Immature natural killer cell (primary cell): ENCODE data around the gene KCNC1. TPM values are rescaled to one million over a fixed set of nuclear protein-coding genes. Genes with fewer than 3 reads are reported as not detected.

Experiments used
- DNase-seq, 3 donors: peaks; one replicate each; pipeline ENCODE4 v3.0.0; 2022; ENCODE audit warnings: mixed read lengths in 1 of 3
- H3K27ac Mint-ChIP-seq, 6 donors: one replicate each; pipeline ENCODE4 v1.8.0; 2020; ENCODE audit warnings: mixed read lengths in 6 of 6, mild to moderate bottlenecking in 5 of 6, inconsistent platforms in 4 of 6, moderate library complexity in 3 of 6
- H3K27me3 Mint-ChIP-seq, 3 donors: one replicate each; pipeline ENCODE4 v1.8.0; 2020 to 2021; ENCODE audit warnings: low read depth in 3 of 3, mild to moderate bottlenecking in 3 of 3, mixed read lengths in 3 of 3, moderate library complexity in 3 of 3, inconsistent platforms in 1 of 3
- H3K36me3 Mint-ChIP-seq, 3 donors: one replicate each; pipeline ENCODE4 v1.8.0; 2020; ENCODE audit warnings: mixed read lengths in 3 of 3, inconsistent platforms in 2 of 3, mild to moderate bottlenecking in 2 of 3
- H3K4me1 Mint-ChIP-seq, 2 donors: one replicate each; pipeline ENCODE4 v1.8.0; 2020; ENCODE audit warnings: inconsistent platforms in 2 of 2, mild to moderate bottlenecking in 2 of 2, mixed read lengths in 2 of 2, moderate library complexity in 1 of 2
- H3K4me3 Mint-ChIP-seq, 5 donors: one replicate each; pipeline ENCODE4 v1.8.0; 2020; ENCODE audit warnings: mild to moderate bottlenecking in 5 of 5, mixed read lengths in 5 of 5, inconsistent platforms in 3 of 5, moderate library complexity in 3 of 5
- H3K9me3 Mint-ChIP-seq, 6 donors: one replicate each; pipeline ENCODE4 v1.8.0; 2020; ENCODE audit warnings: mild to moderate bottlenecking in 6 of 6, mixed read lengths in 6 of 6, inconsistent platforms in 4 of 6, moderate library complexity in 3 of 6
- polyA plus RNA-seq, 3 donors: library from polyadenylated mRNA; unstranded; fragments of 300-500 nt; fragmentation: Illumina TruSeq; gene quantifications; one replicate each; pipeline ENCODE4 v1.2.3, GENCODE V29; 2021

The KCNC1 gene
- polyA plus RNA-seq, 3 donors from 2014 or later = 0.11 TPM; not detected in 2

GRCh38 chr11:17781626-17782025 is 47.0 kb downstream of the KCNC1 start:
- no peak for DNase-seq
- Mint-ChIP-seq H3K27ac (no peak overlapping the region), H3K27me3 (peaks cover 0 to 9% (median 2%) of the 10 kb centered on the region in 3 donors), H3K36me3 (peaks cover 0 to 10% (median 8%) of the 10 kb centered on the region in 3 donors), H3K9me3 (no peaks in the 10 kb centered on the region), H3K4me3 (no peak overlapping the region), H3K4me1 (no peaks in the 10 kb centered on the region)

GRCh38 chr11:17782145-17782544 is 47.6 kb downstream of the KCNC1 start:
- H3K4me1 Mint-ChIP-seq = no peaks in the 10 kb centered on the region
- H3K4me3 Mint-ChIP-seq = no peak overlapping the region
- no peaks in the 10 kb centered on the region for H3K9me3 Mint-ChIP-seq
- no peak overlapping the region for H3K27ac Mint-ChIP-seq
- no peak for DNase-seq
- peaks cover 0 to 10% (median 8%) of the 10 kb centered on the region in 3 donors for H3K36me3 Mint-ChIP-seq
- peaks cover 0 to 9% (median 2%) of the 10 kb centered on the region in 3 donors for H3K27me3 Mint-ChIP-seq

- DNase-seq = no peak
- Mint-ChIP-seq H3K27ac (no peak overlapping the region), H3K4me3 (no peak overlapping the region), H3K36me3 (peaks cover 0 to 12% (median 10%) of the 10 kb centered on the region in 3 donors), H3K27me3 (peaks cover 0 to 9% (median 3%) of the 10 kb centered on the region in 3 donors), H3K9me3 (no peaks in the 10 kb centered on the region), H3K4me1 (no peaks in the 10 kb centered on the region)
These were observed 48.2 kb downstream of the KCNC1 start for GRCh38 chr11:17782603-17783337.

GRCh38 chr11:17783878-17784277 is 49.3 kb downstream of the KCNC1 start:
- H3K36me3 Mint-ChIP-seq = peaks cover 5 to 17% (median 15%) of the 10 kb centered on the region in 3 donors
- peaks cover 0 to 9% (median 3%) of the 10 kb centered on the region in 3 donors for H3K27me3 Mint-ChIP-seq
- H3K4me3 Mint-ChIP-seq = no peak overlapping the region
- no peaks in the 10 kb centered on the region for H3K4me1 Mint-ChIP-seq
- H3K27ac Mint-ChIP-seq = no peak overlapping the region
- no peaks in the 10 kb centered on the region for H3K9me3 Mint-ChIP-seq
- no peak for DNase-seq

GRCh38 chr11:17786824-17787525 is 52.4 kb downstream of the KCNC1 start:
- Mint-ChIP-seq H3K9me3 (no peaks in the 10 kb centered on the region), H3K4me3 (no peak overlapping the region), H3K4me1 (no peaks in the 10 kb centered on the region), H3K36me3 (peaks cover 9 to 21% (median 17%) of the 10 kb centered on the region in 3 donors), H3K27ac (no peak overlapping the region), H3K27me3 (peaks cover 0 to 9% (median 2%) of the 10 kb centered on the region in 3 donors)
- DNase-seq = no peak

- no peak for DNase-seq
- no peaks in the 10 kb centered on the region for H3K4me1 Mint-ChIP-seq
- no peak overlapping the region for H3K4me3 Mint-ChIP-seq
- no peaks in the 10 kb centered on the region for H3K9me3 Mint-ChIP-seq
- peaks cover 0 to 7% (median 2%) of the 10 kb centered on the region in 3 donors for H3K27me3 Mint-ChIP-seq
- H3K27ac Mint-ChIP-seq = no peak overlapping the region
- peaks cover 9 to 21% (median 17%) of the 10 kb centered on the region in 3 donors for H3K36me3 Mint-ChIP-seq
These were observed 53.5 kb downstream of the KCNC1 start for GRCh38 chr11:17788084-17788483.

GRCh38 chr11:17790453-17790852 is 55.9 kb downstream of the KCNC1 start:
- no peak for DNase-seq
- peaks cover 9 to 18% (median 12%) of the 10 kb centered on the region in 3 donors for H3K36me3 Mint-ChIP-seq
- H3K9me3 Mint-ChIP-seq = no peaks in the 10 kb centered on the region
- H3K27ac Mint-ChIP-seq = no peak overlapping the region
- peaks cover 0 to 3% (median 2%) of the 10 kb centered on the region in 3 donors for H3K27me3 Mint-ChIP-seq
- H3K4me3 Mint-ChIP-seq = no peak overlapping the region
- no peaks in the 10 kb centered on the region for H3K4me1 Mint-ChIP-seq

- H3K4me3 Mint-ChIP-seq = no peak overlapping the region
- H3K4me1 Mint-ChIP-seq = no peaks in the 10 kb centered on the region
- H3K27me3 Mint-ChIP-seq = peaks cover 0 to 2% (median 0%) of the 10 kb centered on the region in 3 donors
- H3K36me3 Mint-ChIP-seq = peaks cover 8 to 13% (median 9%) of the 10 kb centered on the region in 3 donors
- no peaks in the 10 kb centered on the region for H3K9me3 Mint-ChIP-seq
- H3K27ac Mint-ChIP-seq = no peak overlapping the region
- no peak for DNase-seq
These were observed 56.6 kb downstream of the KCNC1 start for GRCh38 chr11:17791144-17791543.

- no peak overlapping the region for H3K27ac Mint-ChIP-seq
- no peak overlapping the region for H3K4me3 Mint-ChIP-seq
- H3K27me3 Mint-ChIP-seq = peaks cover 0 to 2% (median 0%) of the 10 kb centered on the region in 3 donors
- no peaks in the 10 kb centered on the region for H3K4me1 Mint-ChIP-seq
- no peak for DNase-seq
- H3K36me3 Mint-ChIP-seq = peaks cover 8 to 13% (median 9%) of the 10 kb centered on the region in 3 donors
- no peaks in the 10 kb centered on the region for H3K9me3 Mint-ChIP-seq
These were observed 57.6 kb downstream of the KCNC1 start for GRCh38 chr11:17792161-17792560.

- H3K27me3 Mint-ChIP-seq = no peaks in the 10 kb centered on the region
- H3K4me3 Mint-ChIP-seq = no peak overlapping the region
- H3K9me3 Mint-ChIP-seq = no peaks in the 10 kb centered on the region
- no peak for DNase-seq
- H3K4me1 Mint-ChIP-seq = no peaks in the 10 kb centered on the region
- H3K27ac Mint-ChIP-seq = no peak overlapping the region
- peaks cover 4 to 6% (median 5%) of the 10 kb centered on the region in 3 donors for H3K36me3 Mint-ChIP-seq
These were observed 59.1 kb downstream of the KCNC1 start for GRCh38 chr11:17793642-17794170.

GRCh38 chr11:17794981-17795380 is 60.4 kb downstream of the KCNC1 start:
- H3K9me3 Mint-ChIP-seq = no peaks in the 10 kb centered on the region
- peaks cover 0 to 8% (median 0%) of the 10 kb centered on the region in 3 donors for H3K36me3 Mint-ChIP-seq
- no peaks in the 10 kb centered on the region for H3K4me1 Mint-ChIP-seq
- no peak overlapping the region for H3K4me3 Mint-ChIP-seq
- no peak for DNase-seq
- H3K27me3 Mint-ChIP-seq = no peaks in the 10 kb centered on the region
- H3K27ac Mint-ChIP-seq = no peak overlapping the region

- no peak for DNase-seq
- no peaks in the 10 kb centered on the region for H3K4me1 Mint-ChIP-seq
- H3K27ac Mint-ChIP-seq = no peak overlapping the region
- H3K4me3 Mint-ChIP-seq = no peak overlapping the region
- H3K36me3 Mint-ChIP-seq = peaks cover 0 to 12% (median 5%) of the 10 kb centered on the region in 3 donors
- no peaks in the 10 kb centered on the region for H3K27me3 Mint-ChIP-seq
- H3K9me3 Mint-ChIP-seq = no peaks in the 10 kb centered on the region
These were observed 61.6 kb downstream of the KCNC1 start for GRCh38 chr11:17796154-17796553.

GRCh38 chr11:17798253-17798652 is 63.7 kb downstream of the KCNC1 start:
- no peak overlapping the region for H3K4me3 Mint-ChIP-seq
- no peaks in the 10 kb centered on the region for H3K9me3 Mint-ChIP-seq
- no peaks in the 10 kb centered on the region for H3K4me1 Mint-ChIP-seq
- H3K27ac Mint-ChIP-seq = no peak overlapping the region
- no peaks in the 10 kb centered on the region for H3K27me3 Mint-ChIP-seq
- H3K36me3 Mint-ChIP-seq = peaks cover 0 to 12% (median 9%) of the 10 kb centered on the region in 3 donors
- no peak for DNase-seq

- H3K4me3 Mint-ChIP-seq = no peak overlapping the region
- H3K36me3 Mint-ChIP-seq = peaks cover 0 to 12% (median 9%) of the 10 kb centered on the region in 3 donors
- H3K9me3 Mint-ChIP-seq = no peaks in the 10 kb centered on the region
- DNase-seq = no peak
- H3K27me3 Mint-ChIP-seq = no peaks in the 10 kb centered on the region
- no peaks in the 10 kb centered on the region for H3K4me1 Mint-ChIP-seq
- no peak overlapping the region for H3K27ac Mint-ChIP-seq
These were observed 64.1 kb downstream of the KCNC1 start for GRCh38 chr11:17798716-17799115.
